Neural progenitor cell (in vitro differentiated cells): Measurements from ENCODE around the gene CPB2. TPM values are rescaled to one million over a fixed set of nuclear protein-coding genes. Genes with fewer than 3 reads are reported as not detected.

ENCODE experiments used
- DNase-seq: peaks from one replicate; pipeline ENCODE4 v3.0.0-alpha.2; 2016; ENCODE audit warnings: low spot score
- H2AFZ ChIP-seq: fragments of 200-600 bp; sonication (generic); replicated peaks from 2 replicates; pipeline ENCODE4 v1.6.1; 2016; ENCODE audit warnings: antibody characterized with exemption
- H3F3A ChIP-seq: fragments of 200-600 bp; sonication (generic); 2 replicates; pipeline ENCODE4 v1.6.1; 2016; ENCODE audit warnings: antibody characterized with exemption, low read depth
- H3K27ac ChIP-seq: fragments of 200-600 bp; sonication (generic); 2 replicates; pipeline ENCODE4 v1.5.1; 2016; ENCODE audit warnings: mild to moderate bottlenecking
- H3K27me3 ChIP-seq: fragments of 200-600 bp; sonication (generic); 2 replicates; pipeline ENCODE4 v1.6.1; 2016; ENCODE audit warnings: mild to moderate bottlenecking, moderate library complexity
- H3K36me3 ChIP-seq: fragments of 200-600 bp; sonication (generic); 2 replicates; pipeline ENCODE4 v1.5.1; 2016
- H3K4me1 ChIP-seq: fragments of 200-600 bp; sonication (generic); 2 replicates; pipeline ENCODE4 v1.6.1; 2016; ENCODE audit warnings: mixed run types
- H3K4me2 ChIP-seq: fragments of 200-600 bp; sonication (generic); 2 replicates; pipeline ENCODE4 v1.6.1; 2016
- H3K4me3 ChIP-seq: fragments of 200-600 bp; sonication (generic); 2 replicates; pipeline ENCODE4 v1.5.1; 2016
- H3K79me2 ChIP-seq: fragments of 200-600 bp; sonication (generic); 2 replicates; pipeline ENCODE4 v1.6.1; 2016; ENCODE audit warnings: low read depth
- H3K9ac ChIP-seq: fragments of 200-600 bp; sonication (generic); 2 replicates; pipeline ENCODE4 v1.6.1; 2016
- H3K9me3 ChIP-seq: fragments of 200-600 bp; sonication (generic); 2 replicates; pipeline ENCODE4 v1.5.1; 2016; ENCODE audit warnings: low read depth
- H4K20me1 ChIP-seq: fragments of 200-600 bp; sonication (generic); 2 replicates; pipeline ENCODE4 v1.6.1; 2016; ENCODE audit warnings: low read depth
- H3K27ac Mint-ChIP-seq: 3 replicates; pipeline ENCODE4 v1.8.0; 2021; ENCODE audit warnings: mixed read lengths
- H3K27me3 Mint-ChIP-seq: 2 replicates; pipeline ENCODE4 v1.8.0; 2022; ENCODE audit warnings: low read depth, mild to moderate bottlenecking, inconsistent platforms, moderate library complexity, mixed read lengths; ENCODE audit not compliant: insufficient read depth
- H3K36me3 Mint-ChIP-seq: 3 replicates; pipeline ENCODE4 v1.8.0; 2021; ENCODE audit warnings: mixed read lengths
- H3K4me1 Mint-ChIP-seq: 3 replicates; pipeline ENCODE4 v1.8.0; 2021; ENCODE audit warnings: mixed read lengths
- H3K4me3 Mint-ChIP-seq: 3 replicates; pipeline ENCODE4 v1.8.0; 2021; ENCODE audit warnings: mild to moderate bottlenecking, moderate library complexity, mixed read lengths
- H3K9me3 Mint-ChIP-seq: 3 replicates; pipeline ENCODE4 v1.8.0; 2020; ENCODE audit warnings: mixed read lengths
- EZH2 ChIP-seq: fragments of 200-600 bp; sonication (generic); IDR thresholded peaks from 2 replicates; pipeline ENCODE4 v1.6.1; 2017; ENCODE audit warnings: antibody characterized with exemption, mild to moderate bottlenecking, moderate library complexity
- EZH2phosphoT487 ChIP-seq: fragments of 200-600 bp; sonication (generic); IDR thresholded peaks from 2 replicates; pipeline ENCODE4 v1.6.1; 2017; ENCODE audit warnings: antibody characterized with exemption
- total RNA-seq: library from RNA; depleted of rRNA; stranded (reverse); fragments of >200 nt; gene quantifications from 2 replicates; pipeline ENCODE4 v1.2.3, GENCODE V29; 2015; ENCODE audit warnings: low replicate concordance
- TF ChIP-seq, protein P1 (sequence below): fragments of 200-600 bp; sonication (generic); IDR thresholded peaks from 2 replicates; pipeline ENCODE4 v1.5.1; 2017; ENCODE audit warnings: antibody characterized with exemption, mild to moderate bottlenecking

CPB2 gene
- total RNA-seq, 1 donor from 2014 or later, result not detected

DNA sequence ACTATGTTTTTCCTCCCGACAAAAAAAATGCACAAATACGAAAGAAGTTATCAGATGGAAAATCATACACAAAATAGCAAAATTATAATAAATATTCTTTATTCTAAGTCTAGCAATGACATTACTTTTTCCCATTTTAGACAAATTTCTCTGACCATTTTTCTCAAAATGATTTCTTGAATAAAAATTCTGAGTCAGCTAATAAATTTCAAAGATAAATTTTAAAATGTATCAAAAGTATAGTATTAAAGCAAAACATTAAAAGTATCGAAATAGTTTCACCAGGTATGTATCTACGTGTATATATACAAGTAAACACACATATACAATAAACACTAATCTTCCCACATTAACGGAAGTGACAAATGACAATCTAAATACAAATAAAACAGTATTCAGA is 61.2 kb downstream of the CPB2 start:
- Histone ChIP-seq H3K9me3 (no peaks in the 10 kb centered on the region), H2AFZ (no peak overlapping the region), H3K36me3 (peaks cover 10% of the 10 kb centered on the region), H3K79me2 (peaks cover 79% of the 10 kb centered on the region), H3K4me3 (no peak overlapping the region), H3K27me3 (no peaks in the 10 kb centered on the region), H3K4me1 (no peaks in the 10 kb centered on the region), H3F3A (peaks cover 3% of the 10 kb centered on the region), H3K4me2 (no peak overlapping the region), H3K9ac (no peak overlapping the region), H3K27ac (no peak overlapping the region), H4K20me1 (peaks cover 51% of the 10 kb centered on the region)
- Mint-ChIP-seq H3K36me3 (peaks cover 10% of the 10 kb centered on the region), H3K27me3 (peaks cover 2% of the 10 kb centered on the region), H3K27ac (no peak overlapping the region), H3K4me3 (no peak overlapping the region), H3K4me1 (peaks cover 3% of the 10 kb centered on the region), H3K9me3 (no peaks in the 10 kb centered on the region)
- no peak for DNase-seq
- TF ChIP-seq EZH2phosphoT487, result no peak

DNA sequence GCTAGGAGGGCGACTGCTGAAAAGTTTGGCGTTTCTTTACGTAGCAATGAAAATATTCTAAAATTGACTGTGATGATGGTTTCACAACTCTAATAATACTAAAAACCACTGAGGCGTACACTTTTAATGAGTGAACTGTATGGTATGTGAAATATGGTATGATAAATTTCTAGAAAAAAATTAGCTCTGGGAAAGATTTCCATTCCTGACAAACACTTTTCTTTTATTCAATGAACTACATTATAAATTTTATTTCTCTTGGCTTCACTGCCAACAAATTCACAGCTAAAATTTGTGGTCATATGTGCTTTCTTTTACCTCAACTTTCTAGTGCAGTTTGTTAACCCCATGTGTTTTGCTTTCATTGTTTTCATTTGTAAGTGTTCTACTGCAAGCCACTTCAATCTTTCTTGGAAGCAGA is 63.4 kb downstream of the CPB2 start:
- Histone ChIP-seq H2AFZ (no peak overlapping the region), H3K9ac (no peak overlapping the region), H3K27me3 (no peaks in the 10 kb centered on the region), H3K79me2 (peaks cover 78% of the 10 kb centered on the region), H3F3A (peaks cover 3% of the 10 kb centered on the region), H3K36me3 (peaks cover 10% of the 10 kb centered on the region), H3K9me3 (no peaks in the 10 kb centered on the region), H3K4me2 (no peak overlapping the region), H3K4me3 (no peak overlapping the region), H3K27ac (no peak overlapping the region), H3K4me1 (no peaks in the 10 kb centered on the region), H4K20me1 (peaks cover 41% of the 10 kb centered on the region)
- TF ChIP-seq EZH2phosphoT487 (no peak), EZH2 (no peak)
- TF ChIP-seq, protein P1, sequence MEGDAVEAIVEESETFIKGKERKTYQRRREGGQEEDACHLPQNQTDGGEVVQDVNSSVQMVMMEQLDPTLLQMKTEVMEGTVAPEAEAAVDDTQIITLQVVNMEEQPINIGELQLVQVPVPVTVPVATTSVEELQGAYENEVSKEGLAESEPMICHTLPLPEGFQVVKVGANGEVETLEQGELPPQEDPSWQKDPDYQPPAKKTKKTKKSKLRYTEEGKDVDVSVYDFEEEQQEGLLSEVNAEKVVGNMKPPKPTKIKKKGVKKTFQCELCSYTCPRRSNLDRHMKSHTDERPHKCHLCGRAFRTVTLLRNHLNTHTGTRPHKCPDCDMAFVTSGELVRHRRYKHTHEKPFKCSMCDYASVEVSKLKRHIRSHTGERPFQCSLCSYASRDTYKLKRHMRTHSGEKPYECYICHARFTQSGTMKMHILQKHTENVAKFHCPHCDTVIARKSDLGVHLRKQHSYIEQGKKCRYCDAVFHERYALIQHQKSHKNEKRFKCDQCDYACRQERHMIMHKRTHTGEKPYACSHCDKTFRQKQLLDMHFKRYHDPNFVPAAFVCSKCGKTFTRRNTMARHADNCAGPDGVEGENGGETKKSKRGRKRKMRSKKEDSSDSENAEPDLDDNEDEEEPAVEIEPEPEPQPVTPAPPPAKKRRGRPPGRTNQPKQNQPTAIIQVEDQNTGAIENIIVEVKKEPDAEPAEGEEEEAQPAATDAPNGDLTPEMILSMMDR, result no peak
- Mint-ChIP-seq H3K4me1 (no peaks in the 10 kb centered on the region), H3K36me3 (peaks cover 16% of the 10 kb centered on the region), H3K4me3 (no peak overlapping the region), H3K27me3 (no peaks in the 10 kb centered on the region), H3K27ac (no peak overlapping the region), H3K9me3 (no peaks in the 10 kb centered on the region)
- no peak for DNase-seq

DNA sequence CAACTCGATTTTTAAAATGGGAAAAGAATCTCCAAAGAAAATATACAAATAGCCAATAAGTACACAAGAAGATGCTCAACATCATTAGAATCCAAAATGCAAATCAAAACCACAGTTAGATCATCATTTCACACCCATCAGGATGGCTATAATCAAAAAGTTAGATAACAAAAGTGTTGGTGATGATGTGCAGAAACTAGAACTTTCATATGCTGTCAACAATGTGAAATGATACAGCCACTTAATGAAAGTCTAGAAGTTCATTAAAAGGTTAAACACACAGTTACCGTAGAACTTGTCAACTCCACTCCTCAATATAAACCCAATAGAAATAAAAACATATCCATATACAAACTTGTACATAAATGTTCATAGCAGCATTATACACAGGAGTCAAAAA is 64.1 kb downstream of the CPB2 start:
- Mint-ChIP-seq H3K27ac (no peak overlapping the region), H3K36me3 (peaks cover 21% of the 10 kb centered on the region), H3K4me3 (no peak overlapping the region), H3K27me3 (no peaks in the 10 kb centered on the region), H3K4me1 (no peaks in the 10 kb centered on the region), H3K9me3 (no peaks in the 10 kb centered on the region)
- Histone ChIP-seq H3K27ac (no peak overlapping the region), H3K4me2 (no peak overlapping the region), H3F3A (peaks cover 3% of the 10 kb centered on the region), H4K20me1 (peaks cover 40% of the 10 kb centered on the region), H3K27me3 (no peaks in the 10 kb centered on the region), H3K9me3 (no peaks in the 10 kb centered on the region), H3K36me3 (peaks cover 10% of the 10 kb centered on the region), H3K4me3 (no peak overlapping the region), H3K79me2 (peaks cover 78% of the 10 kb centered on the region), H3K4me1 (no peaks in the 10 kb centered on the region), H2AFZ (no peak overlapping the region), H3K9ac (no peak overlapping the region)
- DNase-seq, result no peak
- TF ChIP-seq, protein P1, result no peak
- TF ChIP-seq EZH2phosphoT487 (no peak), EZH2 (no peak)

DNA sequence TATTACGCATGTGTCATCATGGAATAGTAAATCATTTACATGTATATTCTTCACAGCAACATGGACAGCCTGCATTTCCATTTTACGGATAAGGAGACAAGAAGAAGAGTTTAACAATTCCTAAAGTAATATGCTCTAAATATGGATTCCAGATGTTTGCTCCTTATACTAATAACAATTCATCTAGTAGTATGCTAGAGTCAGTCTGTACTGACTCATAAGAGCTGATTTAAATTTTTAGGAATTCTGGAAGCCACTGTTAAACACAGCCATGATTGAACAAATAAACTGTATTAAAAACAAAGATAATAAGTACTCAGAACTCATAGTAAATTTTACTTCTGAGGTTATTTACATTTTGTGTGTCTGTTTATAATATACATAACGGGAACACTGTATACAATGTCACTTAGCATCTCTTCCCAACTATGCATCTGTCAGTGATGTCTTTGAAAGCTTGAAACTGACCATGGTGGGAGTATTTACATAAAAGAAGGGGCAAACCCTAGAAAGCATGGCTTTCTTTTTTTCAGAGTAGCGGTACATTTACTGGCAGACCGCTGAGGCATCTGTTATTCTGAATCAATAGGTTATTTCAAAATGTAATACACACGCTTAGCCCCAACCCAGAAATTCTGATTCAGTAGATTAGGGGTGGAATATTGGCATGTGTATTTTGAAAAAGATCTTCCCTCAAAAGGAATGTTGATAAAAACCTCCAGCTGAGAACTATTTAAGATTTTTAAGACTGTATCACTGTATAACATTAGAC is 65.2 kb downstream of the CPB2 start:
- no peak for DNase-seq
- Histone ChIP-seq H2AFZ (no peak overlapping the region), H3F3A (peaks cover 3% of the 10 kb centered on the region), H3K27ac (no peak overlapping the region), H3K36me3 (peaks cover 10% of the 10 kb centered on the region), H3K4me3 (no peak overlapping the region), H3K27me3 (no peaks in the 10 kb centered on the region), H3K79me2 (peaks cover 78% of the 10 kb centered on the region), H4K20me1 (peaks cover 33% of the 10 kb centered on the region), H3K9ac (no peak overlapping the region), H3K4me1 (no peaks in the 10 kb centered on the region), H3K9me3 (no peaks in the 10 kb centered on the region), H3K4me2 (no peak overlapping the region)
- no peaks in the 10 kb centered on the region for H3K27me3 Mint-ChIP-seq
- no peaks in the 10 kb centered on the region for H3K4me1 Mint-ChIP-seq
- H3K4me3 Mint-ChIP-seq, result no peak overlapping the region
- peaks cover 28% of the 10 kb centered on the region for H3K36me3 Mint-ChIP-seq
- TF ChIP-seq EZH2phosphoT487, result no peak
- TF ChIP-seq, protein P1, result no peak
- TF ChIP-seq EZH2, result no peak
- H3K9me3 Mint-ChIP-seq, result no peaks in the 10 kb centered on the region
- H3K27ac Mint-ChIP-seq, result no peak overlapping the region
